ENCODE results near the gene SASH1.

SASH1 gene

GRCh38 chr6:148493424-148493823 lies 150.8 kb downstream of the SASH1 start:
- DNase-seq (ENCODE audit: low read depth, low spot score) = no peak

- DNase-seq (ENCODE audit: low read depth, low spot score) = no peak
Observed at GRCh38 chr6:148494226-148494625, 151.6 kb downstream of the SASH1 start.

- peak; percentile 52 for DNase-seq (ENCODE audit: low read depth, low spot score)
Observed at GRCh38 chr6:148495029-148495428, 152.4 kb downstream of the SASH1 start.

- peak; percentile 16 for DNase-seq (ENCODE audit: low read depth, low spot score)
Observed at GRCh38 chr6:148497257-148497656, 154.6 kb downstream of the SASH1 start.

GRCh38 chr6:148497717-148498116 lies 155.1 kb downstream of the SASH1 start:
- DNase-seq (ENCODE audit: low read depth, low spot score) = no peak

- peak; percentile 31 for DNase-seq (ENCODE audit: low read depth, low spot score)
Observed at GRCh38 chr6:148500402-148500801, 157.8 kb downstream of the SASH1 start.

- DNase-seq (ENCODE audit: low read depth, low spot score) = peak; percentile 87
Observed at GRCh38 chr6:148501178-148501590, 158.5 kb downstream of the SASH1 start.

GRCh38 chr6:148502083-148502772 lies 159.6 kb downstream of the SASH1 start:
- DNase-seq (ENCODE audit: low read depth, low spot score) = no peak

GRCh38 chr6:148502773-148503135 lies 160.1 kb downstream of the SASH1 start:
- no peak for DNase-seq (ENCODE audit: low read depth, low spot score)

GRCh38 chr6:148503703-148504102 lies 161.1 kb downstream of the SASH1 start:
- DNase-seq (ENCODE audit: low read depth, low spot score) = no peak

GRCh38 chr6:148507774-148508173 lies 165.1 kb downstream of the SASH1 start:
- DNase-seq (ENCODE audit: low read depth, low spot score) = no peak

GRCh38 chr6:148508401-148509041 lies 165.9 kb downstream of the SASH1 start:
- peak; percentile 76 for DNase-seq (ENCODE audit: low read depth, low spot score)

GRCh38 chr6:148509119-148509799 lies 166.6 kb downstream of the SASH1 start:
- peak; percentile 39 for DNase-seq (ENCODE audit: low read depth, low spot score)

- DNase-seq (ENCODE audit: low read depth, low spot score) = peak; percentile 78
Observed at GRCh38 chr6:148509800-148510581, 167.4 kb downstream of the SASH1 start.

GRCh38 chr6:148513145-148514071 lies 170.8 kb downstream of the SASH1 start:
- DNase-seq (ENCODE audit: low read depth, low spot score) = no peak

GRCh38 chr6:148514091-148514845 lies 171.6 kb downstream of the SASH1 start:
- DNase-seq (ENCODE audit: low read depth, low spot score) = no peak

GRCh38 chr6:148516217-148516616 lies 173.6 kb downstream of the SASH1 start:
- no peak for DNase-seq (ENCODE audit: low read depth, low spot score)

- DNase-seq (ENCODE audit: low read depth, low spot score) = no peak
Observed at GRCh38 chr6:148516617-148517016, 174.0 kb downstream of the SASH1 start.

GRCh38 chr6:148517470-148517869 lies 174.8 kb downstream of the SASH1 start:
- no peak for DNase-seq (ENCODE audit: low read depth, low spot score)

GRCh38 chr6:148518511-148519156 lies 176.0 kb downstream of the SASH1 start:
- DNase-seq (ENCODE audit: low read depth, low spot score) = no peak

Measured in astrocyte of the hippocampus (primary cell).